CD14-positive monocyte (primary cell): ENCODE results near the gene STK32B. TPM values are rescaled to one million over a fixed set of nuclear protein-coding genes. Genes with fewer than 3 reads are reported as not detected.

Experiments
- DNase-seq, 3 donors: peaks; one replicate each; pipeline ENCODE4 v3.0.0-alpha.2; 2011 to 2022
- H2AFZ ChIP-seq: 2 replicates; pipeline ENCODE4 v1.6.0; 2012; ENCODE audit warnings: mild to moderate bottlenecking, low read depth, low read length, inconsistent platforms; ENCODE audit not compliant: insufficient read depth, poor library complexity, severe bottlenecking
- H3K27ac ChIP-seq, 2 donors: 1 replicate in 1 of 2; 2 replicates in 1 of 2; pipeline ENCODE4 v1.5.1; 2012 to 2013; ENCODE audit warnings: low read length in 2 of 2, control low read depth in 1 of 2, inconsistent platforms in 1 of 2, low read depth in 1 of 2, mild to moderate bottlenecking in 1 of 2
- H3K27me3 ChIP-seq, 2 donors: one replicate each; pipeline versions ENCODE4 v1.6.0 to v1.6.1; 2011 to 2013; ENCODE audit warnings: low read length in 2 of 2; ENCODE audit not compliant: control insufficient read depth in 2 of 2, insufficient read depth in 2 of 2
- H3K36me3 ChIP-seq, 2 donors: replicated peaks in 1 of 2; 1 replicate in 1 of 2; 2 replicates in 1 of 2; pipeline versions ENCODE4 v1.5.1 to v1.6.1; 2012 to 2013; ENCODE audit warnings: low read length in 2 of 2, control low read depth in 1 of 2, inconsistent platforms in 1 of 2, mild to moderate bottlenecking in 1 of 2; ENCODE audit not compliant: insufficient read depth in 2 of 2, control insufficient read depth in 1 of 2
- H3K4me1 ChIP-seq, 2 donors: 1 replicate in 1 of 2; 2 replicates in 1 of 2; pipeline versions ENCODE4 v1.5.1 to v1.6.1; 2012 to 2013; ENCODE audit warnings: low read length in 2 of 2, control low read depth in 1 of 2, inconsistent platforms in 1 of 2, mild to moderate bottlenecking in 1 of 2, moderate library complexity in 1 of 2; ENCODE audit not compliant: insufficient read depth in 2 of 2, control insufficient read depth in 1 of 2
- H3K4me2 ChIP-seq: replicated peaks from 2 replicates; pipeline ENCODE3; 2012; ENCODE audit warnings: low read length, moderate library complexity, mild to moderate bottlenecking; ENCODE audit not compliant: poor library complexity, severe bottlenecking; ENCODE audit errors: extremely low read depth
- H3K4me3 ChIP-seq, 3 experiments: fragments of 200-600 bp in 1 of 3; sonication (generic) in 1 of 3; replicated peaks in 1 of 3; 1 replicate in 2 of 3; 2 replicates in 1 of 3; pipeline ENCODE4 v1.5.1; 2011 to 2013; ENCODE audit warnings: low read length in 3 of 3, mild to moderate bottlenecking in 3 of 3, control low read depth in 2 of 3, low read depth in 2 of 3, inconsistent platforms in 1 of 3, moderate library complexity in 1 of 3
- H3K79me2 ChIP-seq: 2 replicates; pipeline ENCODE4 v1.6.0; 2012; ENCODE audit warnings: mild to moderate bottlenecking, control low read depth, inconsistent platforms, low read length, moderate library complexity; ENCODE audit not compliant: insufficient read depth
- H3K9ac ChIP-seq: 2 replicates; pipeline ENCODE4 v1.6.0; 2017; ENCODE audit warnings: low read length, mild to moderate bottlenecking; ENCODE audit not compliant: insufficient read depth, poor library complexity, severe bottlenecking
- H3K9me3 ChIP-seq, 2 donors: replicated peaks in 1 of 2; 1 replicate in 1 of 2; 2 replicates in 1 of 2; pipeline versions ENCODE4 v1.5.1 to v1.6.1; 2012 to 2013; ENCODE audit warnings: low read length in 2 of 2, control low read depth in 1 of 2; ENCODE audit not compliant: control insufficient read depth in 1 of 2, insufficient read depth in 1 of 2
- H4K20me1 ChIP-seq: 2 replicates; pipeline ENCODE4 v1.6.0; 2012; ENCODE audit warnings: mild to moderate bottlenecking, low read length, control low read depth, moderate library complexity; ENCODE audit not compliant: insufficient read depth
- H3K27ac Mint-ChIP-seq, 7 donors: one replicate each; pipeline ENCODE4 v1.8.0; 2020; ENCODE audit warnings: mild to moderate bottlenecking in 7 of 7, mixed read lengths in 7 of 7, moderate library complexity in 6 of 7, inconsistent platforms in 2 of 7
- H3K27me3 Mint-ChIP-seq, 3 donors: one replicate each; pipeline ENCODE4 v1.8.0; 2021 to 2022; ENCODE audit warnings: low read depth in 3 of 3, mild to moderate bottlenecking in 3 of 3, mixed read lengths in 3 of 3, moderate library complexity in 3 of 3, inconsistent platforms in 1 of 3
- H3K36me3 Mint-ChIP-seq, 2 donors: one replicate each; pipeline ENCODE4 v1.8.0; 2020; ENCODE audit warnings: mixed read lengths in 2 of 2, inconsistent platforms in 1 of 2, mild to moderate bottlenecking in 1 of 2
- H3K4me1 Mint-ChIP-seq: one replicate; pipeline ENCODE4 v1.8.0; 2020; ENCODE audit warnings: mild to moderate bottlenecking, mixed read lengths
- H3K4me3 Mint-ChIP-seq, 2 donors: one replicate each; pipeline ENCODE4 v1.8.0; 2020; ENCODE audit warnings: mild to moderate bottlenecking in 2 of 2, mixed read lengths in 2 of 2, moderate library complexity in 1 of 2
- H3K9me3 Mint-ChIP-seq, 7 donors: one replicate each; pipeline ENCODE4 v1.8.0; 2020 to 2022; ENCODE audit warnings: mixed read lengths in 7 of 7, mild to moderate bottlenecking in 6 of 7, moderate library complexity in 6 of 7, inconsistent platforms in 2 of 7
- WGBS: methylation state at CpG from one replicate; pipeline ENCODE4 v1.1.5; 2013; ENCODE audit warnings: missing lambda C conversion rate; ENCODE audit not compliant: insufficient coverage; 5-methylcytosine and 5-hydroxymethylcytosine counted together
- intact Hi-C, 2 donors: fragments of 100-400 bp; cut with micrococcal nuclease; formaldehyde crosslinking; loops; one replicate each; pipeline versions ENCODE4 v1.15.0 to v1.15.1; 2023
- polyA plus RNA-seq, 3 donors: library from polyadenylated mRNA; depleted of rRNA in 1 of 3; unstranded in 2 of 3; stranded (reverse) in 1 of 3; fragments of 300-500 nt in 2 of 3; fragments of >200 nt in 1 of 3; fragmentation: Illumina TruSeq in 2 of 3; gene quantifications; 1 replicate in 2 of 3; 2 replicates in 1 of 3; pipeline ENCODE4 v1.2.3, GENCODE V29; 2012 to 2021
- TF ChIP-seq, protein P1 (sequence below): fragments of 200-600 bp; IDR thresholded peaks from one replicate; pipeline ENCODE4 v1.8.0; 2022; ENCODE audit warnings: antibody characterized with exemption, mild to moderate bottlenecking

STK32B gene
- polyA plus RNA-seq, 3 donors = 0.61 to 1.7 (median 0.75) TPM

DNA sequence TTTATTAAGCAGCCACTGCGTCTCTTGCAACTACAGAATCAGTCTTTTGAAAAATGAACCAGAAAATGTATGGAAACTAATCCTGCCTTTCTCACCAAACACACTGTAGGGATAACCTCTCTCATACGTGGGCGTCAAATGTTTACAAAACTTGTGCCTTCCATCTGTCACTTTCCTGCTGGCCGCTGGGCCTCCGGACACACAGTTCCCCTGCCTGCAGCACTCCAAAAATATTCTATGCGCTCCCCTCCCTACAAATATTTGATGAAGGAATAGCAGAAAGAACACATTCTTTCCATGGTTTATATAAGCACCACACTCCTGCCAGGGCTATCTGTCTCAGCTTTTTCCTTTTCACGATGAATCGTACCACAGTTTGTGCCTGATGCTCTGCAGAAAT lies 17.1 kb upstream of the STK32B start:
- peak overlapping the region; percentile 71 to 82 for H3K27ac ChIP-seq
- intact Hi-C loops = no loop called here
- no peak for DNase-seq

DNA sequence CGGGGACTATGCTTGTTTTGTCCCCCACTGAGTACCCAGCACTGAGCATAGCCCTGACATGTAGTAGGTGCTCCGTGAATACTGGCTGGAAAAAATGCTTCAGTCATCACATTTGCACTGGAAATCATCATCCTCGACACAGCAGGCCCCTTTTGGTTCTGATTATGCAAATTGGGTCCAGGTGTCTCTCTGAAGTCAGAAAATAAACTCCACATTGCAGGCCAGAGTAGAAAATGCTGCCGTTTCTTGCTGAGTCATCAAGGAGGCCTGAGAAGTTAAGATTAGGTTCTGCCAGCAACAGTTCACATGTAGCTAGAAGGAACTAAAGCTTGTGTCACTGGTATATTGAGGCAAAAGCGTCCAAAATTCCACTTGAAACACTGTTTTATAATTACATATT lies 15.0 kb upstream of the STK32B start:
- H2AFZ ChIP-seq = no peak overlapping the region
- H3K27ac ChIP-seq = peak overlapping the region; percentile 4 to 61
- DNase-seq = peak in 2 of 3 donors; percentile 47 to 63
- H4K20me1 ChIP-seq = no peaks in the 10 kb centered on the region
- H3K4me1 ChIP-seq = peaks cover 80 to 84% of the 10 kb centered on the region in 2 donors
- Mint-ChIP-seq H3K9me3 (no peaks in the 10 kb centered on the region), H3K27ac (peak overlapping the region; percentile 55 to 95 (median 87)), H3K4me1 (peaks cover 80% of the 10 kb centered on the region), H3K27me3 (no peaks in the 10 kb centered on the region), H3K36me3 (peaks cover 7% of the 10 kb centered on the region in 2 donors), H3K4me3 (no peak overlapping the region)
- intact Hi-C loops = no loop called here
- H3K9ac ChIP-seq = no peak overlapping the region
- no peaks in the 10 kb centered on the region for H3K79me2 ChIP-seq
- no peak overlapping the region for H3K4me3 ChIP-seq
- no peaks in the 10 kb centered on the region for H3K36me3 ChIP-seq
- no peaks in the 10 kb centered on the region for H3K27me3 ChIP-seq
- peak overlapping the region; percentile 15 for H3K4me2 ChIP-seq
- TF ChIP-seq, protein P1, sequence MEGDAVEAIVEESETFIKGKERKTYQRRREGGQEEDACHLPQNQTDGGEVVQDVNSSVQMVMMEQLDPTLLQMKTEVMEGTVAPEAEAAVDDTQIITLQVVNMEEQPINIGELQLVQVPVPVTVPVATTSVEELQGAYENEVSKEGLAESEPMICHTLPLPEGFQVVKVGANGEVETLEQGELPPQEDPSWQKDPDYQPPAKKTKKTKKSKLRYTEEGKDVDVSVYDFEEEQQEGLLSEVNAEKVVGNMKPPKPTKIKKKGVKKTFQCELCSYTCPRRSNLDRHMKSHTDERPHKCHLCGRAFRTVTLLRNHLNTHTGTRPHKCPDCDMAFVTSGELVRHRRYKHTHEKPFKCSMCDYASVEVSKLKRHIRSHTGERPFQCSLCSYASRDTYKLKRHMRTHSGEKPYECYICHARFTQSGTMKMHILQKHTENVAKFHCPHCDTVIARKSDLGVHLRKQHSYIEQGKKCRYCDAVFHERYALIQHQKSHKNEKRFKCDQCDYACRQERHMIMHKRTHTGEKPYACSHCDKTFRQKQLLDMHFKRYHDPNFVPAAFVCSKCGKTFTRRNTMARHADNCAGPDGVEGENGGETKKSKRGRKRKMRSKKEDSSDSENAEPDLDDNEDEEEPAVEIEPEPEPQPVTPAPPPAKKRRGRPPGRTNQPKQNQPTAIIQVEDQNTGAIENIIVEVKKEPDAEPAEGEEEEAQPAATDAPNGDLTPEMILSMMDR = no peak
- no peaks in the 10 kb centered on the region for H3K9me3 ChIP-seq
- WGBS = 0% methylated on average over 2 of the region's 5 CpGs

More for the DNA sequence above, 17.1 kb upstream of the STK32B start:
- H3K79me2 ChIP-seq = no peaks in the 10 kb centered on the region
- H3K36me3 Mint-ChIP-seq = peaks cover 4% of the 10 kb centered on the region in 2 donors
- H3K4me3 ChIP-seq = peak overlapping the region in 2 of 3 experiments; percentile 3 to 61
- peak overlapping the region; percentile 80 to 92 (median 91) for H3K27ac Mint-ChIP-seq
- H3K27me3 Mint-ChIP-seq = no peaks in the 10 kb centered on the region
- H3K4me1 Mint-ChIP-seq = peaks cover 73% of the 10 kb centered on the region
- no peaks in the 10 kb centered on the region for H3K36me3 ChIP-seq
- H3K9me3 ChIP-seq = no peaks in the 10 kb centered on the region
- H3K4me2 ChIP-seq = peak overlapping the region; percentile 63
- TF ChIP-seq, protein P1 = no peak
- H3K9ac ChIP-seq = peak overlapping the region; percentile 45
- no peaks in the 10 kb centered on the region for H3K9me3 Mint-ChIP-seq
- H3K4me1 ChIP-seq = peaks cover 70% of the 10 kb centered on the region in 2 donors
- WGBS = no CpG with 5 or more reads among the region's 8 CpGs
- no peaks in the 10 kb centered on the region for H4K20me1 ChIP-seq
- H3K4me3 Mint-ChIP-seq = peak overlapping the region; percentile 49 to 80
- no peaks in the 10 kb centered on the region for H3K27me3 ChIP-seq
- peak overlapping the region; percentile 78 for H2AFZ ChIP-seq
